Measurements from ENCODE around the gene SOD2.
"Not testable (repeated sequence)": the region's sequence is repeated elsewhere in the genome, so short reads cannot be mapped to it uniquely, and the experiment has no call there.

The SOD2 gene

GRCh38 chr6:159693128-159693893 lies at the start of gene SOD2:
TSS of gene SOD2 (minus strand) at chr6:159693241. CDS start at chr6:159693167, 74 bp downstream.
- DNase-seq (ENCODE audit: low read depth), result no peak

DNA sequence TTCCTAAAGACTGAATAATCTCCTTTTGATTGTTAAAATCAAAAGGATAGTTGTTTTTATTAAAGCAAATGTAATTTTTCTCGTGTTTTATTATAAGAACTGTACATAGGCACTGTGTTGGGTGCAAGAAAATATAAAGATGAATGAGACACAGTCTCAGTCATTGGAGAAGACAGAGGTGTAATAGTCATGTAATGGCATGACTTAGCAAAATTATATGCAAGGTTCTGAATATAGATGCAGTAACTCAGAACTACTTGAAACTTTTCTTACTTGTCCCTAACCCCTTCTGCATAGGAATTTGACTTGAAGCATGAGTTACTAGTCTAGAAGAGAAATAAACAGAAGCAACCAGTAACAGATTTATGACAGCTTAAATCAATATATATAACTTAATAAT lies 49.1 kb upstream of the SOD2 start:
- no peak for DNase-seq (ENCODE audit: low read depth)

GRCh38 chr6:159739341-159739740 lies 46.3 kb upstream of the SOD2 start:
- no peak for DNase-seq (ENCODE audit: low read depth)

- DNase-seq (ENCODE audit: low read depth), result no peak
These were observed 43.9 kb upstream of the SOD2 start for GRCh38 chr6:159736908-159737307.

- DNase-seq (ENCODE audit: low read depth), result not testable (repeated sequence)
These were observed 40.4 kb upstream of the SOD2 start for GRCh38 chr6:159733395-159733794.

- not testable (repeated sequence) for DNase-seq (ENCODE audit: low read depth)
These were observed 39.5 kb upstream of the SOD2 start for GRCh38 chr6:159732550-159732949.

DNA sequence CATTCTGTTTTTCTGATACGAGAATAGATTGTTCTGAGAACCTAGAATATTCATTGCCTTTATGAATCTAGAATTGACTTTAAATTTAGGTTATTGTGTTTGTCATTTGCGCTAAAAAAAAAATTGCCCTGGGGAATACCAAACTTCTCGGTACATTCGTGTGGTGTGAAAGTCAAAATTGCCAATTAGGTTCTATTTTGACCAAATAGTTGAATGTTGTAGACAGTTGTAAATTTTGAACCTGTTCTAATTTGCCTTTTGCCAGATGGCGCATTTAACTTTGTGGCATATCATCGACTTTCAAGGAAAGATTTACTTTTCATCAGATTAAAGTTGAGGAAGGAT lies 37.3 kb upstream of the SOD2 start:
- DNase-seq (ENCODE audit: low read depth), result no peak

GRCh38 chr6:159729598-159730331 lies 36.7 kb upstream of the SOD2 start:
- no peak for DNase-seq (ENCODE audit: low read depth)

DNA sequence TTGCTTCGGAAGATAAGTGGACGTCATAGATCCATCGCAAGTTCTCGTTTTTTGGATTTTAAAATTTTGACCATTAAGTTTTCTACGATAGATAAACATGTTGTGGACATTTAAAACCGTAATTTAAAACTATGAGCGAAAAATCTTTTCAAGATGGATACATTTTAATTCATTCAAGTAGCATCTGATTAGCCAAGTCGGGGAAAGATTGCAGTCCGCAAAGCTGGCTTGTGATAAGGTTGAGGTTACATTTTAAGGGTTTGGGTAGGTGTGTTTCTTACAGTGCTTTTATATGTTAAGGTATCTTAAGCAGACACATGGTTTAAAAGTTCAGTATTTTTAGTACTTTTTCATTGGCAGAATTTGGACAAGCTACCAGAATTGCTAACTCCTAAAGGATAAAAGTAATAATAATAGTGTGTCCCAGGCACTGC lies 35.5 kb upstream of the SOD2 start:
- DNase-seq (ENCODE audit: low read depth), result no peak

DNA sequence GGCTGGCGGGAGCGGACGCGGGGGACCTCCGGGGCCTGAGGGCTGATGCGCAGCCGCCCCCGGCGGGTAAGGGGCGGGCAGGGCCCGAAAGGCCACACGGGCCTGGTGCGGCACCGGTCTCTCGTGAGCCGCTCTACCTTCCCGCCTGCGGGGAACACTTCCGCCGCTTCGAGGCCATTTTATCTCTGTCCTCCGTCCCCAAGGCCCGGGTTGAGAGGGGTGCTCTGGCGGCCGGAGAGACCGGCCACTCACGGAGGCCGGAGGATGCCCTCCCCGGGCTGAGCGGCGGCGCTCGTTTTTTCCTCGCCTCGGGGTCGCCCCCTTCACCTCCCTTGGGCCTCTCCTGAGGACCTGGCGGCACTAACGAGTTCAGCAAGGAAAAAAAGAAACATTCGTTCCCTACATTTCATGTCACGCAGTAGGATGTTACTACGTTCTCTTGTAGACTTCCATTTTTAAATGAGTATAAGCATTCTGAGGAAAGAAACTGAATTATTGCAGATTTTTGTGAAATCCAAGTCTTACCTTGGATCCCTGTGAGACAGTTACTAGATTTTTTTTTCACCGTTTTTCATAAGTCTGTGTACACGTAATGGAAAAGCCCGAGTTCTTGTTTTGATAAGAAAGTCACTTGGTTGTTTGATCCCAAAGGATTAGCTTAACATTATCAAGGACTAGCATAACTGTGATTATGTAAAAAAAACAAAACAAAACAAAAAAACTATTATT lies 34.8 kb upstream of the SOD2 start:
- DNase-seq (ENCODE audit: low read depth), result no peak

GRCh38 chr6:159726918-159727716 lies 34.1 kb upstream of the SOD2 start, which contains the start of gene WTAP:
TSS of gene WTAP (plus strand) at chr6:159727506. CDS start at chr6:159736266, 8,760 bp downstream.
- DNase-seq (ENCODE audit: low read depth), result peak; percentile 84

- no peak for DNase-seq (ENCODE audit: low read depth)
These were observed 33.3 kb upstream of the SOD2 start for GRCh38 chr6:159726255-159726917.

GRCh38 chr6:159725208-159725607 lies 32.2 kb upstream of the SOD2 start:
- DNase-seq (ENCODE audit: low read depth), result not testable (repeated sequence)

DNA sequence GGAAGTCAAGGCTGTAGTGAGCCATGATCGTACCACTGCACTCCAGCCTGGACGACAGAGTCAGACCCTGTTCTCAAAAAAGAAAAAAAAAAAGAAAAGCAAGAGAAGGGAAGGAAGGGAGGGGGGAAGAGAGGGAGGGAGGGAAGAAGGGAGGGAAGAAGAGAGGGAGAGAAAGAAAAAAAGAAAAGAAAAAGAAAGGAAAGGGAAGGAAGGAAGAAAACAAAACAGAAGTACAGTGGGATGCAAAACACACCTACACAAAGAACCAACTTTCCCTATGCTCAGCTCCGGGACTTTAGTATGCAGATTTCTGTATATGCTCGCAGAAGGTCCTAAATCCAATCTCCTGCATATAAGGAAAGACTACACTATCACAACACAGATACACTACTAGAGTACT lies 31.7 kb upstream of the SOD2 start:
- no peak for DNase-seq (ENCODE audit: low read depth)

DNA sequence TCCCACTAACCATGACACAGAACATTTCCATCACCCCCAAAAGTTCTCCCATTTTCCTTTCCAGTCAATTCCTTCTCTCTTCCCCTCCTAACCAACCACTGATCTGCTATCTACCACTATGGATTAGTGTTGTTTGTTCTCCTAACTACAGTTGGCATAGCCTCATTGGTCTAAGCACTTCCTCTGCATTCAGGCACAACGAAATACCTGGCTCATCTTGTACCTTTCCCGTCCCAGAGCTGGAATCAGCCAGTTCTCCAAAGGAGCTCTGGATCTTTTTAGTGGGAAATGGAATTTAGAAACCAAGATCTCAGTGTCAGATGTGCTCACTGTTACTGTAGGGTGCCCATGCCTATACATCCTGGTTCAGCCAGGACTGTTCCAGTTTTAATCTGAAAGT lies 30.2 kb upstream of the SOD2 start:
- DNase-seq (ENCODE audit: low read depth), result no peak

DNA sequence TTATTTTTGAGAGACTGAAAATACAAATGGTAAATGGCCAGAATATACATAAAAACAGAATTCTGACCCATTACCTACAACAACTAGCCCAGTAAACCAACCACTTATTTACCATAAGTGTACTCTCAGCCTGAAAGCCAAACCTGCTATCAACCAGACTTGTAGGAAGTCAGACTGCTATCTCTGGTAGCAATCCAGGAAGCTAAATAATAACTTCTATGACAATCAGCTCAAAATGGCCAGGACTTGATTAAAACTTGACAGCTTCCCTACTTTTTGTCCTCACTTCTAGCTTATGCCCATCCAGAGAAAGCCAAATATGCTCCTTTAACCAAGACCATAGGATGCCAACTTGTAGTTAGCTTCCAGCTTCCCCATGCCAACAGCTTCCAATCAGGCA lies 29.6 kb upstream of the SOD2 start:
- no peak for DNase-seq (ENCODE audit: low read depth)

GRCh38 chr6:159721981-159722380 lies 28.9 kb upstream of the SOD2 start:
- DNase-seq (ENCODE audit: low read depth), result not testable (repeated sequence)

DNA sequence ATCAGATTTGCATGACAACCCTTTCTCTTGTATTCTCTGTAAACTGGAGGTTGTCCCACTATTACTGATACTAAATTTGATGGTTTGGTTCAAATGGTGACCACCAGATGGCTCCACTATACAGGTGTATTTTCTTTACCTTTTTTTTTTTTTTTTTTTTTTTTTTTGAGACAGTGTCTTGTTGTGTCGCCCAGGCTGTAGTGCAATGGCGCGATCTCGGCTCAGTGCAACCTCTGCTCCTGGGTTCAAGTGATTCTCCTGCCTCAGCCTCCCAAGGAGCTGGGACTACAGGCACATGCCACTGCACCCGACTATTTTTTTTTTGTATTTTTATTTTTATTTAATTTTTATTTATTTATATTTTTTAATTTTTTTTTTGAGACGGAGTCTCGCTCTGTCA lies 27.7 kb upstream of the SOD2 start:
- DNase-seq (ENCODE audit: low read depth), result no peak

- no peak for DNase-seq (ENCODE audit: low read depth)
These were observed 26.2 kb upstream of the SOD2 start for GRCh38 chr6:159719287-159719686.

DNA sequence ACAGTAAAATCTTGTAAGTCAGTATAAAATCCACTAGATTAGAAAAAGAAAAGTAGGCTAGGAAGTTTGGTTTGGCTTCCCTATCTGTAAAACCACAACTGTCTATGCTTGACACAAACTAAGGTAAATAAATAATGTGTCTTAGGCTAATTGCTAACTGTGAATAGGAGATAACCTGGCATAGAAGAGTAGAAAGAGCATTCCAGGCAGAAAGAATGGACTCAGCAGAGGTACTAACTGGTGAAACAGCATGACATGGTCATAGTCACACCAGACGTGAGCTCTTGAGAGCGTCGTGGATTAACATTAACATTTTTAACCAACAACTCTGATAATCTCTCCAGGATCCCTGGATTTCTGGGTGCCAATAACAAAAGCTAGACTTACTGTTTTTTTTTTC lies 25.6 kb upstream of the SOD2 start:
- DNase-seq (ENCODE audit: low read depth), result no peak
